Measurements from ENCODE around the gene ASMT. TPM values are rescaled to one million over a fixed set of nuclear protein-coding genes. Genes with fewer than 3 reads are reported as not detected.

The ASMT gene
- total and polyA plus RNA-seq, 7 donors, result 0.14 to 0.99 TPM; not detected in 5

GRCh38 chrX:1587161-1587560 is 27.7 kb upstream of the ASMT start:
- Histone ChIP-seq H3K4me1 (no peaks in the 10 kb centered on the region), H3K4me3 (no peak overlapping the region), H3K27ac (no peak overlapping the region), H3K9me3 (no peaks in the 10 kb centered on the region), H3K27me3 (ENCODE audit: insufficient read depth in 3 of 3, low read length in 2 of 3) (peaks cover 0 to 7% (median 0%) of the 10 kb centered on the region in 3 donors), H3K36me3 (ENCODE audit: insufficient read depth in 1 of 2, low read depth in 1 of 2) (no peaks in the 10 kb centered on the region)
- WGBS, 3 donors, result 28 to 33% (median 30%) methylated on average over 5 of the region's 5 CpGs
- intact Hi-C loops (cut with DNase I), result no loop called here
- no peak for ATAC-seq
- TF ChIP-seq, protein P1, sequence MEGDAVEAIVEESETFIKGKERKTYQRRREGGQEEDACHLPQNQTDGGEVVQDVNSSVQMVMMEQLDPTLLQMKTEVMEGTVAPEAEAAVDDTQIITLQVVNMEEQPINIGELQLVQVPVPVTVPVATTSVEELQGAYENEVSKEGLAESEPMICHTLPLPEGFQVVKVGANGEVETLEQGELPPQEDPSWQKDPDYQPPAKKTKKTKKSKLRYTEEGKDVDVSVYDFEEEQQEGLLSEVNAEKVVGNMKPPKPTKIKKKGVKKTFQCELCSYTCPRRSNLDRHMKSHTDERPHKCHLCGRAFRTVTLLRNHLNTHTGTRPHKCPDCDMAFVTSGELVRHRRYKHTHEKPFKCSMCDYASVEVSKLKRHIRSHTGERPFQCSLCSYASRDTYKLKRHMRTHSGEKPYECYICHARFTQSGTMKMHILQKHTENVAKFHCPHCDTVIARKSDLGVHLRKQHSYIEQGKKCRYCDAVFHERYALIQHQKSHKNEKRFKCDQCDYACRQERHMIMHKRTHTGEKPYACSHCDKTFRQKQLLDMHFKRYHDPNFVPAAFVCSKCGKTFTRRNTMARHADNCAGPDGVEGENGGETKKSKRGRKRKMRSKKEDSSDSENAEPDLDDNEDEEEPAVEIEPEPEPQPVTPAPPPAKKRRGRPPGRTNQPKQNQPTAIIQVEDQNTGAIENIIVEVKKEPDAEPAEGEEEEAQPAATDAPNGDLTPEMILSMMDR (IDR thresholded peaks at IDR 0.05), result no peak
- no peak for DNase-seq

DNA sequence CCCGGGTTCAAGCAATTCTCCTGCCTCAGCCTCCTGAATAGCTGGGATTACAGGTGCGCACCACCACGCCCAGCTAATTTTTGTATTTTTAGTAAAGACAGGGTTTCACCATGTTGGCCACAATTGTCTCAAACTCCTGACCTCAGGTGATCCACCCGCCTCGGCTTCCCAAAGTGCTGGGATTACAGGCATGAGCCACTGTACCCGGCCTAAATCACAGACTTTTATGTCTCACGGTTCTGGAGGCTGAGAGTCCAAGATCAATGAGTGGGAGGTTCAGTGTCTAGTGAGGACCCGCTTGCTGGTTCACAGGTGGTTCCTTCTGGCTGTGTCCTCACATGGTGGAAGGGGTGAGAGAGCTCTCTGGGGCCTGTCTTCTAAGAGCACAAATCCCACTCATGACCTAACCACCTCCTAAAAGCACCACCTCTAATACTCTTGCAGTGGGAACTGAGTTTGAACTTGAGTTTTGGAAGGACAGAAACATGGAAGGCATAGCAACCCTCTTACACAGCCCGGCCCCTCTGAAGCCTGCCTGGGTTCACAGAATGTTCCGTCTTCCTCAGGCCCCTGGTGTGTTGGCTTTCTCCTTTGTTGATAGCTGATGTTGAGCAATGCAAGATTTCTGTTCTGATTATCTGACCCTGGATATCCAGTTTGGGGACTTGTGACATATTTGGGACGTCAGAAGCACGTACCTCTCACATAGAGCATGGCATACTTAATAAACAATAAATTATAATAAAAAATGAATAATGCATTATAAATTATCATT is 25.3 kb upstream of the ASMT start:
- peaks cover 12% of the 10 kb centered on the region for H3K4me1 ChIP-seq
- intact Hi-C loops (cut with DNase I), result loop anchor here (5.0 to 10.0 kb wide), 4 partner anchors 132 to 735 kb away; partner anchors contain the start of gene ASMTL (in 1 of the 2)
- TF ChIP-seq, protein P1 (IDR thresholded peaks at IDR 0.05), result no peak

DNA sequence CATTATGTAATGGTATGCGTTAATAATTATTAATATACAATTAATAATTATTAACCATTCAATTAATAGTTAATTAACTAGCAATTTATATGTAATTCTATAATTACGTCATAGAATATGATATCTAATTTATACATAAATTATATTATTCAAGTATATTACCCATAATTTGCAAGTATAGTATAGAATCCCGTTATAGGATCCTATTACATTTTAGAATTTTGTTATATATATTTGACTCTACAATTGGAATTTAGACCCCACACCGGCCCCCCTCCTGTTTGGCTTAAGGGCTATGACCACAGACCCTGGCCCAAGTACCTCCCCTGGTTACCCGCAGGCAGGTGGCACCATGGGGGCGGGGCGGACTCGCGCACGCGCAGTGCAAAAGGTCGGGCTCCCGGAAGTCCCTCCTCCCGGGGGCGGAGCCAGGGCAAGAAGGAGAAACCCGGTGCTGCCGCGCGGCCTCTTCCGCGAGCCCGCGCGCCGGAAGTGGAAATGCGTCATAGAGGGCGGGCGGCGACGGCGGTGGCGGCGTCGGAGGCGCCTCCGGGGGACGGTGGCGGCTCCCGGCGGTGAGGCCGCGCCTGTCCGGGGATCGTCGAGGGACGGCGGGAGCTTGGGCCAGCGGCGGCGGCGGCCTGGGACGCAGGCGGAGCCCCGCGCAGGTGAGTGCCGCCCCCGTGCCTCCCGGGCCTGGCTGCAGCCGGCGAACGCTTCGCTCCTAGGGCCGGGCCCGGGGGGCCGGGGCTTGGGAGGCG is 23.6 kb upstream of the ASMT start, which contains the start of gene AKAP17A:
AKAP17A (plus strand) TSS at position 503 of the 761 bp plus-strand sequence. CDS start 1,859 bp downstream, outside the sequence.
- Histone ChIP-seq H3K27me3 (ENCODE audit: insufficient read depth in 3 of 3, low read length in 2 of 3) (no peaks in the 10 kb centered on the region), H3K27ac (peak within 1 kb of the TSS; percentile 88), H3K36me3 (ENCODE audit: insufficient read depth in 1 of 2, low read depth in 1 of 2) (peaks cover 0 to 31% of the 10 kb centered on the region in 2 donors), H3K4me3 (peak within 1 kb of the TSS; percentile 77), H3K4me1 (peaks cover 12% of the 10 kb centered on the region), H3K9me3 (no peaks in the 10 kb centered on the region)
- peak; percentile 96 to 98 for DNase-seq
- intact Hi-C loops (cut with DNase I), result loop anchor here (5.0 to 10.0 kb wide), 4 partner anchors 134 to 734 kb away; partner anchors contain the start of gene ASMTL (in 1 of the 2)
- TF ChIP-seq, protein P1 (IDR thresholded peaks at IDR 0.05), result no peak
- WGBS, 3 donors, result 2 to 4% (median 3%) methylated on average over 34 to 66 of the region's 66 CpGs
- peak; percentile 97 to 99 (median 98) for ATAC-seq

More for the DNA sequence above, 25.3 kb upstream of the ASMT start:
- WGBS, 3 donors, result 81 to 88% (median 86%) methylated on average over 12 of the region's 12 CpGs
- Histone ChIP-seq H3K36me3 (ENCODE audit: insufficient read depth in 1 of 2, low read depth in 1 of 2) (peaks cover 0 to 14% of the 10 kb centered on the region in 2 donors), H3K27ac (no peak overlapping the region), H3K9me3 (no peaks in the 10 kb centered on the region), H3K4me3 (no peak overlapping the region), H3K27me3 (ENCODE audit: insufficient read depth in 3 of 3, low read length in 2 of 3) (peaks cover 0 to 2% (median 0%) of the 10 kb centered on the region in 3 donors)
- ATAC-seq, result no peak
- DNase-seq, result peak in 1 of 2 donors; percentile 36

GRCh38 chrX:1591863-1592469 is 22.9 kb upstream of the ASMT start:
- intact Hi-C loops (cut with DNase I), result loop anchor here (5.0 to 10.0 kb wide), 4 partner anchors 135 to 733 kb away; partner anchors contain the start of gene ASMTL (in 1 of the 2)
- Histone ChIP-seq H3K27me3 (ENCODE audit: insufficient read depth in 3 of 3, low read length in 2 of 3) (no peaks in the 10 kb centered on the region), H3K27ac (peak overlapping the region; percentile 88), H3K4me3 (peak overlapping the region; percentile 77), H3K36me3 (ENCODE audit: insufficient read depth in 1 of 2, low read depth in 1 of 2) (peaks cover 0 to 36% of the 10 kb centered on the region in 2 donors), H3K4me1 (peaks cover 12% of the 10 kb centered on the region), H3K9me3 (no peaks in the 10 kb centered on the region)
- WGBS, 3 donors, result 1 to 3% (median 2%) methylated on average over 31 to 35 of the region's 35 CpGs
- peak in 2 of 4 donors; percentile 12 to 29 for ATAC-seq
- DNase-seq, result no peak
- TF ChIP-seq, protein P1 (IDR thresholded peaks at IDR 0.05), result no peak

Measured in psoas muscle (tissue), 8 donors.